IMR-90 (cell line): Measurements from ENCODE around the gene PCID2. TPM values are rescaled to one million over a fixed set of nuclear protein-coding genes. Genes with fewer than 3 reads are reported as not detected.

Experiments
- USF2 ChIP-seq: fragments of 150-350 bp; IDR thresholded peaks from 2 replicates; pipeline ENCODE4 v1.6.1; 2017; ENCODE audit warnings: mild to moderate bottlenecking, antibody characterized with exemption, low read length, low read depth
- polyA plus RNA-seq, 3 experiments: library from polyadenylated mRNA; depleted of rRNA; stranded (reverse); fragments of >200 nt; gene quantifications; 2 replicates each; pipeline ENCODE4 v1.2.3, GENCODE V29; 2012; ENCODE audit warnings: low replicate concordance in 1 of 3
- total RNA-seq: library from RNA; depleted of rRNA; stranded (reverse); fragments of >200 nt; gene quantifications from 2 replicates; pipeline ENCODE4 v1.2.3, GENCODE V29; 2012
- TF ChIP-seq, protein P1 (sequence below): fragments of 150-350 bp; IDR thresholded peaks from 2 replicates; pipeline ENCODE4 v1.6.1; 2016; ENCODE audit warnings: low read depth, mild to moderate bottlenecking, low read length, moderate library complexity, borderline replicate concordance

PCID2 gene
- total and polyA plus RNA-seq, 2 of the 4 experiments (the other 2 are of a cell fraction), result 83.5 to 90.9 TPM

GRCh38 chr13:113141601-113141970 is 66.9 kb downstream of the PCID2 start (continued):
- TF ChIP-seq USF2, result no peak
- TF ChIP-seq, protein P1, sequence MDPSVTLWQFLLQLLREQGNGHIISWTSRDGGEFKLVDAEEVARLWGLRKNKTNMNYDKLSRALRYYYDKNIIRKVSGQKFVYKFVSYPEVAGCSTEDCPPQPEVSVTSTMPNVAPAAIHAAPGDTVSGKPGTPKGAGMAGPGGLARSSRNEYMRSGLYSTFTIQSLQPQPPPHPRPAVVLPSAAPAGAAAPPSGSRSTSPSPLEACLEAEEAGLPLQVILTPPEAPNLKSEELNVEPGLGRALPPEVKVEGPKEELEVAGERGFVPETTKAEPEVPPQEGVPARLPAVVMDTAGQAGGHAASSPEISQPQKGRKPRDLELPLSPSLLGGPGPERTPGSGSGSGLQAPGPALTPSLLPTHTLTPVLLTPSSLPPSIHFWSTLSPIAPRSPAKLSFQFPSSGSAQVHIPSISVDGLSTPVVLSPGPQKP, result no peak
